CD4-positive, alpha-beta memory T cell (primary cell): Measurements from ENCODE around the gene MOSPD2. TPM values are rescaled to one million over a fixed set of nuclear protein-coding genes. Genes with fewer than 3 reads are reported as not detected.

Source experiments
- CTCF ChIA-PET: fragments of 350-600 bp; sonication (Branson Sonifier 250); formaldehyde crosslinking; loops from one replicate; lab custom pipeline; 2021; ENCODE audit warnings: inconsistent platforms; ENCODE audit not compliant: partially characterized antibody; lab: Charles Lee
- POLR2A ChIA-PET: fragments of 350-600 bp; sonication (Branson Sonifier 250); formaldehyde crosslinking; loops from one replicate; lab custom pipeline; 2021; ENCODE audit not compliant: partially characterized antibody; lab: Charles Lee
- DNase-seq, 5 donors: peaks; one replicate each; pipeline versions ENCODE4 v3.0.0 to v3.0.0-alpha.2; 2020 to 2022; ENCODE audit warnings: mixed read lengths in 1 of 5
- H3K27ac ChIP-seq: one replicate; pipeline ENCODE4 v1.7.0; 2013; ENCODE audit warnings: low read depth, low read length
- H3K27me3 ChIP-seq: 2 replicates; pipeline ENCODE4 v1.7.0; 2013; ENCODE audit warnings: mild to moderate bottlenecking, low read length, moderate library complexity; ENCODE audit not compliant: insufficient read depth
- H3K36me3 ChIP-seq: 2 replicates; pipeline ENCODE4 v1.7.0; 2013; ENCODE audit warnings: mild to moderate bottlenecking, low read length, moderate library complexity; ENCODE audit not compliant: insufficient read depth
- H3K4me1 ChIP-seq: 2 replicates; pipeline ENCODE4 v1.7.0; 2013; ENCODE audit warnings: mild to moderate bottlenecking, low read length, moderate library complexity; ENCODE audit not compliant: insufficient read depth
- H3K4me3 ChIP-seq, 2 donors: one replicate each; pipeline ENCODE4 v1.7.0; 2013; ENCODE audit warnings: low read length in 2 of 2, mild to moderate bottlenecking in 1 of 2
- H3K9me3 ChIP-seq, 2 donors: one replicate each; pipeline ENCODE4 v1.7.0; 2013; ENCODE audit warnings: low read length in 2 of 2, control low read depth in 1 of 2; ENCODE audit not compliant: control insufficient read depth in 1 of 2
- H3K27ac Mint-ChIP-seq, 7 donors: one replicate each; pipeline ENCODE4 v1.8.0; 2020 to 2021; ENCODE audit warnings: mixed read lengths in 7 of 7, mild to moderate bottlenecking in 6 of 7, inconsistent platforms in 3 of 7, moderate library complexity in 3 of 7
- H3K27me3 Mint-ChIP-seq, 2 donors: one replicate each; pipeline ENCODE4 v1.8.0; 2020 to 2021; ENCODE audit warnings: mixed read lengths in 2 of 2
- H3K36me3 Mint-ChIP-seq, 2 donors: one replicate each; pipeline ENCODE4 v1.8.0; 2020 to 2021; ENCODE audit warnings: mixed read lengths in 2 of 2, inconsistent platforms in 1 of 2, mild to moderate bottlenecking in 1 of 2
- H3K4me1 Mint-ChIP-seq, 4 donors: one replicate each; pipeline ENCODE4 v1.8.0; 2020 to 2021; ENCODE audit warnings: mixed read lengths in 4 of 4, mild to moderate bottlenecking in 1 of 4
- H3K4me3 Mint-ChIP-seq, 8 donors: one replicate each; pipeline ENCODE4 v1.8.0; 2020 to 2021; ENCODE audit warnings: mixed read lengths in 8 of 8, mild to moderate bottlenecking in 7 of 8, moderate library complexity in 6 of 8, inconsistent platforms in 3 of 8
- H3K9me3 Mint-ChIP-seq, 8 donors: one replicate each; pipeline ENCODE4 v1.8.0; 2020 to 2021; ENCODE audit warnings: mixed read lengths in 8 of 8, mild to moderate bottlenecking in 5 of 8, inconsistent platforms in 3 of 8, moderate library complexity in 1 of 8
- intact Hi-C: fragments of 100-400 bp; cut with micrococcal nuclease; formaldehyde crosslinking; loops from one replicate; pipeline ENCODE4 v1.15.1; 2023
- polyA plus RNA-seq, 2 donors: library from polyadenylated mRNA; unstranded; fragments of 300-500 nt; fragmentation: Illumina TruSeq; gene quantifications; one replicate each; pipeline ENCODE4 v1.2.3, GENCODE V29; 2021
- total RNA-seq, 2 experiments: library from RNA; stranded (reverse); gene quantifications; one replicate each; pipeline ENCODE4 v1.2.3, GENCODE V29; 2021

MOSPD2 gene
- total and polyA plus RNA-seq, 4 experiments from 2014 or later, result 7.4 to 15.2 (median 12.5) TPM

- ChIA-PET POLR2A (no interaction called here), CTCF (no interaction called here)
- intact Hi-C loops, result loop anchor here (10.0 kb wide), 3 partner anchors 269 to 1839 kb away; partner anchors contain the start of genes CTPS2 and SYAP1
- Mint-ChIP-seq H3K27ac (peak overlapping the region in 2 of 7 donors; percentile 44 to 91), H3K4me3 (peak overlapping the region in 2 of 8 donors; percentile 50 to 71), H3K36me3 (peaks cover 6 to 8% of the 10 kb centered on the region in 2 donors), H3K9me3 (no peaks in the 10 kb centered on the region), H3K27me3 (no peaks in the 10 kb centered on the region), H3K4me1 (peaks cover 8 to 27% (median 9%) of the 10 kb centered on the region in 4 donors)
- H3K27ac ChIP-seq, result no peak overlapping the region
- H3K36me3 ChIP-seq, result no peaks in the 10 kb centered on the region
- H3K4me1 ChIP-seq, result peaks cover 12% of the 10 kb centered on the region
- no peak for DNase-seq
- H3K27me3 ChIP-seq, result no peaks in the 10 kb centered on the region
- no peaks in the 10 kb centered on the region for H3K9me3 ChIP-seq
- no peak overlapping the region for H3K4me3 ChIP-seq
Measured at GRCh38 chrX:14875624-14876023, 2.4 kb downstream of the MOSPD2 start.

GRCh38 chrX:14883826-14884225 lies 10.6 kb downstream of the MOSPD2 start:
- no peak overlapping the region for H3K4me3 Mint-ChIP-seq

GRCh38 chrX:14884714-14885113 lies 11.5 kb downstream of the MOSPD2 start:
- Mint-ChIP-seq H3K27ac (no peak overlapping the region), H3K36me3 (peaks cover 0 to 2% of the 10 kb centered on the region in 2 donors), H3K4me3 (no peak overlapping the region), H3K9me3 (peaks cover 0 to 4% (median 0%) of the 10 kb centered on the region in 8 donors), H3K27me3 (no peaks in the 10 kb centered on the region), H3K4me1 (peaks cover 0 to 4% (median 2%) of the 10 kb centered on the region in 4 donors)
- POLR2A ChIA-PET, result no interaction called here
- Histone ChIP-seq H3K27ac (no peak overlapping the region), H3K36me3 (no peaks in the 10 kb centered on the region), H3K4me3 (no peak overlapping the region), H3K9me3 (no peaks in the 10 kb centered on the region), H3K4me1 (no peaks in the 10 kb centered on the region), H3K27me3 (no peaks in the 10 kb centered on the region)
- CTCF ChIA-PET, result no interaction called here
- DNase-seq, result no peak
- intact Hi-C loops, result no loop called here

More at GRCh38 chrX:14883826-14884225, 10.6 kb downstream of the MOSPD2 start:
- H3K27ac Mint-ChIP-seq, result no peak overlapping the region
- ChIA-PET POLR2A (no interaction called here), CTCF (no interaction called here)
- Histone ChIP-seq H3K27me3 (no peaks in the 10 kb centered on the region), H3K4me3 (no peak overlapping the region), H3K27ac (no peak overlapping the region), H3K9me3 (no peaks in the 10 kb centered on the region), H3K4me1 (no peaks in the 10 kb centered on the region), H3K36me3 (no peaks in the 10 kb centered on the region)
- intact Hi-C loops, result no loop called here
- peaks cover 0 to 4% (median 0%) of the 10 kb centered on the region in 8 donors for H3K9me3 Mint-ChIP-seq
- peaks cover 0 to 6% (median under 1%) of the 10 kb centered on the region in 4 donors for H3K4me1 Mint-ChIP-seq
- peaks cover 0 to 2% of the 10 kb centered on the region in 2 donors for H3K36me3 Mint-ChIP-seq
- H3K27me3 Mint-ChIP-seq, result no peaks in the 10 kb centered on the region
- DNase-seq, result no peak

GRCh38 chrX:14886252-14886651 lies 13.0 kb downstream of the MOSPD2 start:
- no peak overlapping the region for H3K27ac ChIP-seq
- ChIA-PET CTCF (no interaction called here), POLR2A (no interaction called here)
- H3K4me3 Mint-ChIP-seq, result no peak overlapping the region
- H3K27ac Mint-ChIP-seq, result no peak overlapping the region
- no peak for DNase-seq
- no peaks in the 10 kb centered on the region for H3K4me1 ChIP-seq
- H3K36me3 ChIP-seq, result no peaks in the 10 kb centered on the region
- peaks cover 0 to 4% (median 0%) of the 10 kb centered on the region in 8 donors for H3K9me3 Mint-ChIP-seq
- peaks cover 0 to 4% (median 2%) of the 10 kb centered on the region in 4 donors for H3K4me1 Mint-ChIP-seq
- H3K27me3 ChIP-seq, result no peaks in the 10 kb centered on the region
- intact Hi-C loops, result no loop called here
- H3K27me3 Mint-ChIP-seq, result no peaks in the 10 kb centered on the region
- no peaks in the 10 kb centered on the region for H3K9me3 ChIP-seq
- no peak overlapping the region for H3K4me3 ChIP-seq
- peaks cover 0 to 2% of the 10 kb centered on the region in 2 donors for H3K36me3 Mint-ChIP-seq

- Histone ChIP-seq H3K9me3 (no peaks in the 10 kb centered on the region), H3K4me3 (no peak overlapping the region), H3K27me3 (no peaks in the 10 kb centered on the region), H3K36me3 (no peaks in the 10 kb centered on the region), H3K4me1 (no peaks in the 10 kb centered on the region), H3K27ac (no peak overlapping the region)
- Mint-ChIP-seq H3K4me3 (no peak overlapping the region), H3K4me1 (no peaks in the 10 kb centered on the region), H3K36me3 (peaks cover 1 to 23% of the 10 kb centered on the region in 2 donors), H3K9me3 (no peaks in the 10 kb centered on the region), H3K27me3 (no peaks in the 10 kb centered on the region), H3K27ac (peak overlapping the region in 1 of 7 donors; percentile 10)
- POLR2A ChIA-PET, result no interaction called here
- intact Hi-C loops, result no loop called here
- CTCF ChIA-PET, result no interaction called here
- DNase-seq, result no peak
Measured at GRCh38 chrX:14896273-14896672, 23.1 kb downstream of the MOSPD2 start.

- Histone ChIP-seq H3K27me3 (no peaks in the 10 kb centered on the region), H3K9me3 (no peaks in the 10 kb centered on the region), H3K4me3 (no peak overlapping the region), H3K4me1 (no peaks in the 10 kb centered on the region), H3K27ac (no peak overlapping the region), H3K36me3 (no peaks in the 10 kb centered on the region)
- H3K4me1 Mint-ChIP-seq, result no peaks in the 10 kb centered on the region
- peaks cover 0 to under 1% (median 0%) of the 10 kb centered on the region in 8 donors for H3K9me3 Mint-ChIP-seq
- ChIA-PET CTCF (no interaction called here), POLR2A (no interaction called here)
- H3K27me3 Mint-ChIP-seq, result no peaks in the 10 kb centered on the region
- intact Hi-C loops, result no loop called here
- no peak for DNase-seq
- peaks cover 5 to 23% of the 10 kb centered on the region in 2 donors for H3K36me3 Mint-ChIP-seq
- no peak overlapping the region for H3K4me3 Mint-ChIP-seq
- no peak overlapping the region for H3K27ac Mint-ChIP-seq
Measured at GRCh38 chrX:14897042-14897441, 23.8 kb downstream of the MOSPD2 start.

- CTCF ChIA-PET, result no interaction called here
- no peak overlapping the region for H3K27ac ChIP-seq
- intact Hi-C loops, result no loop called here
- H3K4me3 ChIP-seq, result no peak overlapping the region
- H3K4me3 Mint-ChIP-seq, result no peak overlapping the region
- peaks cover 0 to 12% (median 6%) of the 10 kb centered on the region in 8 donors for H3K9me3 Mint-ChIP-seq
- no peaks in the 10 kb centered on the region for H3K9me3 ChIP-seq
- peaks cover 19 to 36% of the 10 kb centered on the region in 2 donors for H3K36me3 Mint-ChIP-seq
- no peaks in the 10 kb centered on the region for H3K4me1 Mint-ChIP-seq
- POLR2A ChIA-PET, result no interaction called here
- no peaks in the 10 kb centered on the region for H3K27me3 ChIP-seq
- no peak for DNase-seq
- no peaks in the 10 kb centered on the region for H3K4me1 ChIP-seq
- no peaks in the 10 kb centered on the region for H3K27me3 Mint-ChIP-seq
- H3K27ac Mint-ChIP-seq, result peak overlapping the region in 1 of 7 donors; percentile 73
- no peaks in the 10 kb centered on the region for H3K36me3 ChIP-seq
Measured at GRCh38 chrX:14899607-14900006, 26.4 kb downstream of the MOSPD2 start.
